Adrenal gland (tissue), 12 donors: ENCODE measurements around the gene RAVER1. TPM values are rescaled to one million over a fixed set of nuclear protein-coding genes. Genes with fewer than 3 reads are reported as not detected.

Experiments used
- DNase-seq, 7 donors: peaks; one replicate each; pipeline ENCODE4 v3.0.0-alpha.2; 2019 to 2020
- H3K27ac ChIP-seq, 5 donors: fragments of 200-600 bp; sonication (generic) in 4 of 5; 1 replicate in 3 of 5; 2 replicates in 2 of 5; pipeline versions ENCODE4 v1.5.1 to v1.8.0; 2016 to 2020; ENCODE audit warnings: mild to moderate bottlenecking in 1 of 5
- H3K27me3 ChIP-seq: fragments of 200-600 bp; 2 replicates; pipeline ENCODE4 v1.8.0; 2021
- H3K36me3 ChIP-seq, 2 donors: fragments of 200-600 bp; replicated peaks in 1 of 2; 1 replicate in 1 of 2; 2 replicates in 1 of 2; pipeline versions ENCODE4 v1.5.1 to v1.8.0; 2018 to 2022
- H3K4me1 ChIP-seq, 2 donors: fragments of 200-600 bp; replicated peaks in 1 of 2; 1 replicate in 1 of 2; 2 replicates in 1 of 2; pipeline versions ENCODE4 v1.5.1 to v1.8.0; 2018 to 2021
- H3K4me3 ChIP-seq, 4 donors: fragments of 200-600 bp; sonication (generic) in 3 of 4; one replicate each; pipeline ENCODE4 v1.5.1; 2016 to 2018
- H3K9me3 ChIP-seq, 3 donors: fragments of 200-600 bp; sonication (generic) in 1 of 3; replicated peaks in 1 of 3; 1 replicate in 2 of 3; 2 replicates in 1 of 3; pipeline versions ENCODE4 v1.5.1 to v1.8.0; 2016 to 2021
- CTCF ChIP-seq, 6 experiments: fragments of 450-650 bp in 4 of 6; fragments of 200-600 bp in 2 of 6; sonication (generic) in 1 of 6; IDR thresholded peaks; 1 replicate in 5 of 6; 2 replicates in 1 of 6; pipeline versions ENCODE4 v1.5.1 to v1.8.0; 2016 to 2021; ENCODE audit warnings: antibody characterized with exemption in 6 of 6, mild to moderate bottlenecking in 2 of 6, moderate library complexity in 1 of 6
- POLR2A ChIP-seq, 2 donors: fragments of 450-650 bp; IDR thresholded peaks; one replicate each; pipeline ENCODE4 v1.6.1; 2017; ENCODE audit warnings: antibody characterized with exemption in 2 of 2, mild to moderate bottlenecking in 2 of 2, moderate library complexity in 1 of 2
- WGBS, 4 donors: extraction: QIAGEN DNeasy Blood & Tissue Kit in 2 of 4; methylation state at CpG; one replicate each; pipeline versions ENCODE4 v1.1.5 to v1.1.7; 2013 to 2017; 5-methylcytosine and 5-hydroxymethylcytosine counted together
- intact Hi-C, 2 donors: fragments of 100-400 bp; cut with DNase I; formaldehyde crosslinking; loops; one replicate each; pipeline versions ENCODE4 v1.14.1 to v1.15.0; 2022 to 2023
- polyA plus RNA-seq, 3 donors: library from polyadenylated mRNA; stranded (reverse); fragments of 200-250 nt in 2 of 3; fragments of 350-450 nt in 1 of 3; fragmentation: Illumina TruSeq in 1 of 3; extraction: RNeasy Lipid Tissue Mini Kit (QIAGEN cat#74804) in 1 of 3; gene quantifications; one replicate each; pipeline ENCODE4 v1.2.3, GENCODE V29; 2013 to 2014
- total RNA-seq, 9 donors: library from RNA; depleted of rRNA in 4 of 9; stranded (reverse); fragments of >200 nt in 4 of 9; fragments of 120-200 nt in 1 of 9; fragmentation: NEBNext Ultra II Directional in 1 of 9; extraction: Animal tissue kit (Norgen Biotek cat#: 25700) in 1 of 9; gene quantifications; one replicate each; pipeline versions ENCODE4 v1.1.0 to v1.2.4, GENCODE V29; 2013 to 2023
- donor health status: healthy with polysubstance abuse.
- donor health status: Bipolar disorder and iron deficiency.
- donor health status: DM: yes; HTN: yes; CAD: no.
- donor health status: DM: no; HTN: no; CAD: no.
- donor health status: DM: no; HTN: no; CAD: no.
- donor health status: DM: yes; HTN: yes; CAD: no.

Gene RAVER1
- total and polyA plus RNA-seq, 12 donors, result 4.1 to 42.7 (median 27.0) TPM

DNA sequence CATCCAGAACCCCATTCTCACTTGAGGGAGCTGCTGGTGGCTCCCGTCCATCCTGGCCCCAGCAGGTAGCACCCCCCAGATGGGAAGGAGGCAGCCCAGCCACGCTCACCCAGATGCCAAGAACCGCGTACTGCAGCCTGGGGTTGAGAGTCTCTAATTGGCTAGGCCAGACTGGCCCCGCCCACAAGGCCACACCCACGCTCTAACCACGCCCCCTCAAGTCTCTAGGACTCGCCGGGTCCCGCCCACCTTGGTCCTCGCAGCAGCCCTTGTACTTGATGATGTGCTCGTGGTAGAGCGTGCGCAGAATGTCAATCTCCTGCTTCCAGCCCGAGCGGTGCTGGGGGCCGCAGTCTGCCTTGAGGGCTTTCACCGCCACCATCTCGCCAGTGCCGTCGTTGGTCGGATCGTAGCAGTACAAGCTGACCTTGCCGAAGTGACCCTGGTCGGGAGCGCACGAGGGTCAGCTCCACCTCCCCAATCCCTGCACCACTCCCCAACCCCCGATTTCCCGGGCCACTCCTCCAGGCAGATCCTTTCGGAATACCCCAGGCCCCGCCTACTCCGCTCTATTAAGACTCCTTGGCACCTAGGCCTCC, 20.6 kb upstream of the RAVER1 start:
- H3K27ac ChIP-seq, result peak overlapping the region in 4 of 5 donors; percentile 76 to 96 (median 87)
- intact Hi-C loops, result no loop called here
- 47 to 61% (median 49%) methylated on average over 20 to 32 of the region's 32 CpGs for WGBS, 4 donors
- H3K4me1 ChIP-seq, result peaks cover 13 to 14% of the 10 kb centered on the region in 2 donors
- no peaks in the 10 kb centered on the region for H3K27me3 ChIP-seq
- peak; percentile 88 to 95 (median 94) for DNase-seq
- H3K9me3 ChIP-seq, result no peaks in the 10 kb centered on the region
- no peak for TF ChIP-seq CTCF (IDR thresholded peaks at IDR 0.05)
- no peak for TF ChIP-seq POLR2A (IDR thresholded peaks at IDR 0.05)
- peaks cover 0 to 47% of the 10 kb centered on the region in 2 donors for H3K36me3 ChIP-seq
- H3K4me3 ChIP-seq, result peak overlapping the region in 1 of 4 donors; percentile 36

- Histone ChIP-seq H3K9me3 (no peaks in the 10 kb centered on the region), H3K4me3 (peak overlapping the region in 1 of 4 donors; percentile 36), H3K4me1 (peaks cover 13 to 14% of the 10 kb centered on the region in 2 donors), H3K27me3 (no peaks in the 10 kb centered on the region), H3K27ac (peak overlapping the region; percentile 72 to 96 (median 85)), H3K36me3 (peaks cover 0 to 43% of the 10 kb centered on the region in 2 donors)
- 19 to 50% (median 35%) methylated on average over 32 to 63 of the region's 63 CpGs for WGBS, 4 donors
- DNase-seq, result peak; percentile 84 to 91 (median 89)
- TF ChIP-seq POLR2A (IDR thresholded peaks at IDR 0.05), result peak in 1 of 2 donors; percentile 61
- TF ChIP-seq CTCF (IDR thresholded peaks at IDR 0.05), result no peak
- intact Hi-C loops, result no loop called here
Observed at GRCh38 chr19:10352764-10353671, 19.7 kb upstream of the RAVER1 start.

DNA sequence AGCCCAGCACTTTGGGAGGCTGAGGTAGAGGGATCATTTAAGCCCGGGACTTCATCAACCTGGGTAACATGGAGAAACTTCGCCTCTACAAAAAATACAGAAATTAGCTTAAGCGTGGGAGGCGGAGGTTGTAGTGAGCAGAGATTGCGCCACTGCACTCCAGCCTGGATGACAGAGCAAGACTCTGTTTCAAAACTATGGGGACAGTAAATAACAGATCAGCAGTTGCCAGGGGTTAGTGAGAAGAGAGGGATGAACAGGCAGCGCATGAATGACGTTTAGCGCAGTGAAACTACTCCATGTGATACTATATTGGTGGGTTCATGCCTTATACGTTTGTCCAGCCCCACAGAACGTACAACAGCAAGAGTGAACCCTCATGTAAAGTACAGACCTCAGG, 13.2 kb upstream of the RAVER1 start:
- no peak overlapping the region for H3K4me3 ChIP-seq
- DNase-seq, result peak in 3 of 7 donors; percentile 43 to 66 (median 43)
- TF ChIP-seq CTCF (IDR thresholded peaks at IDR 0.05) (no peak), POLR2A (IDR thresholded peaks at IDR 0.05) (no peak)

DNA sequence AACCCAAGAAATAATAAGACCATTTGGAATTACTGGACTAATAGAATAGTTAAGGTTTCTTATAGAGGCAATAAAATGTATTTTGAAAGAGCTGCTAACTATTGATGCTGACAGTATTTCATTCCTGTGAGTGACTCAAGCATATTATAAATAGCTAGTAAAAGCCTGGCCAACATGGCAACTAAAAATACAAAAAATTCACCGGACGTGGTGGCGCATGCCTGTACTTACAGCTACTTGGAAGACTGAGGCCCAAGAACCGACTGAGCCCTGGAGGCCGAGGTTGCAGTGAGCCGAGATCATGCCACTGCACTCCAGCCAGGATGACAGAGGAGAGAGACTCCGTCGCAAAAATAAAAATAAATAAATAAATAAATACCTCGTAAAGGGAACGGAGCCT, 11.5 kb upstream of the RAVER1 start:
- intact Hi-C loops, result no loop called here

More for the DNA sequence above, 13.2 kb upstream of the RAVER1 start:
- 57 to 68% (median 62%) methylated on average over 10 of the region's 10 CpGs for WGBS, 4 donors
- Histone ChIP-seq H3K36me3 (peaks cover 0 to 8% of the 10 kb centered on the region in 2 donors), H3K27ac (no peak overlapping the region), H3K4me1 (no peaks in the 10 kb centered on the region), H3K27me3 (no peaks in the 10 kb centered on the region), H3K9me3 (no peaks in the 10 kb centered on the region)
- intact Hi-C loops, result no loop called here

More for the DNA sequence above, 11.5 kb upstream of the RAVER1 start:
- no peak overlapping the region for H3K27ac ChIP-seq
- no peaks in the 10 kb centered on the region for H3K9me3 ChIP-seq
- no peak for TF ChIP-seq CTCF (IDR thresholded peaks at IDR 0.05)
- TF ChIP-seq POLR2A (IDR thresholded peaks at IDR 0.05), result no peak
- no peaks in the 10 kb centered on the region for H3K36me3 ChIP-seq
- H3K4me3 ChIP-seq, result no peak overlapping the region
- no peaks in the 10 kb centered on the region for H3K27me3 ChIP-seq
- DNase-seq, result no peak
- H3K4me1 ChIP-seq, result no peaks in the 10 kb centered on the region
- 86 to 91% (median 88%) methylated on average over 10 of the region's 10 CpGs for WGBS, 4 donors
